HAP-1 (cell line): Measurements from ENCODE around the gene TTLL11.
"Not testable (repeated sequence)": the region's sequence is repeated elsewhere in the genome, so short reads cannot be mapped to it uniquely, and the experiment has no call there.

Experiments
- DNase-seq, 2 experiments: peaks; one replicate each; pipeline ENCODE4 v3.0.0-alpha.2; 2016 to 2020; ENCODE audit warnings: low spot score in 2 of 2
- H3K27me3 ChIP-seq: fragments of 250-450 bp; sonication (Bioruptor Pico); 2 replicates; pipeline ENCODE4 v1.5.1; 2020; ENCODE audit warnings: low read depth, mild to moderate bottlenecking, moderate library complexity
- H3K36me3 ChIP-seq: fragments of 250-450 bp; sonication (Bioruptor Pico); replicated peaks from 2 replicates; pipeline ENCODE4 v1.5.1; 2020; ENCODE audit warnings: mild to moderate bottlenecking
- H3K4me1 ChIP-seq: fragments of 250-450 bp; sonication (Bioruptor Pico); 2 replicates; pipeline ENCODE4 v1.5.1; 2020; ENCODE audit warnings: mild to moderate bottlenecking
- H3K4me3 ChIP-seq: fragments of 250-450 bp; sonication (Bioruptor Pico); 2 replicates; pipeline ENCODE4 v1.5.1; 2020; ENCODE audit warnings: mild to moderate bottlenecking, moderate library complexity
- H3K9me3 ChIP-seq: fragments of 250-450 bp; sonication (Bioruptor Pico); 2 replicates; pipeline ENCODE4 v1.5.1; 2020; ENCODE audit warnings: mild to moderate bottlenecking, moderate library complexity
- in situ Hi-C: fragments of 300-500 bp; cut with MboI; formaldehyde crosslinking; loops from 3 replicates; pipeline ENCODE4 v1.14.3; 2020; ENCODE audit warnings: low sequenced_read_pairs, inconsistent platforms, mixed read lengths

The TTLL11 gene

DNA sequence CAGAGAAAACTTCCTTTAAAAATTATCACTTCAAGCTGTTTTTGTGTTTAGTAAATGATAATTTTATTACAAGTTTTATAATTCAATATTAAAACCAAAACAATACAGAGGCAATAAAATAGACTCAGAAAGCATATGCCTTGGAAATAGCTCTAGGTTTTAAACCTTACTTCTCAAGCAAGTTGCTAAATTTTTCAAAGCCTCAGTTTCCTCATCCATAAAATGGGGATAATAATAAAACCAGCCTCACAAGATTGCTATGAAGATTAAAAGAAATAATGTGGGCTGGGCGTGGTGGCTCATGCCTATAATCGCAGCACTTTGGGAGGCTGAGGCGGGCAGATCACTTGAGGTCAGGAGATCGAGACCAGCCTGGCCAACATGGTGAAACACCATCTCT, 62.8 kb downstream of the TTLL11 start:
- no peak for DNase-seq
- Histone ChIP-seq H3K27me3 (no peaks in the 10 kb centered on the region), H3K4me3 (no peak overlapping the region), H3K36me3 (no peaks in the 10 kb centered on the region), H3K9me3 (no peaks in the 10 kb centered on the region), H3K4me1 (no peaks in the 10 kb centered on the region)
- in situ Hi-C loops = no loop called here

GRCh38 chr9:122029898-122030297, 63.2 kb downstream of the TTLL11 start:
- Histone ChIP-seq H3K27me3 (no peaks in the 10 kb centered on the region), H3K4me1 (no peaks in the 10 kb centered on the region), H3K4me3 (no peak overlapping the region), H3K9me3 (no peaks in the 10 kb centered on the region), H3K36me3 (no peaks in the 10 kb centered on the region)
- in situ Hi-C loops = no loop called here
- no peak for DNase-seq

DNA sequence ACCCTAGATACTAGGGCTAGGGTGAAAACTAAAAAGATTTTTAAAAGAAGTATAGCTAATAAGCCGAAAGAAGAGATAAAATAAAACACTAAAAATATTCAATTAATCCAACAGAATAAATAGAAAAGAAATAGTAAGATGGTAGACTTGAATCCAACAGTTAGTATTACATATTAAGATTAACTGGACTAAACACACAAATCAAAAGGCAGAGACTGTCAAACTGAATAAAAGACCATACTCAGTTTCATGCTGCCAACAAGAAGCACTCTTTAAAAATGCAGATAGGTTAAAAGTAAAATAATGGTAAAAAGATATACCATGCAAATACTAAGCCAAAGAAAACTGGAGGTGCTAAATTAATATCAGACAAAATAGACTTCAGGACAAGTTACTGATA, 65.0 kb downstream of the TTLL11 start:
- H3K4me1 ChIP-seq = no peaks in the 10 kb centered on the region
- no peaks in the 10 kb centered on the region for H3K9me3 ChIP-seq
- no peak for DNase-seq
- no peaks in the 10 kb centered on the region for H3K27me3 ChIP-seq
- in situ Hi-C loops = no loop called here
- no peak overlapping the region for H3K4me3 ChIP-seq
- no peaks in the 10 kb centered on the region for H3K36me3 ChIP-seq

GRCh38 chr9:122020398-122020797, 72.7 kb downstream of the TTLL11 start:
- H3K36me3 ChIP-seq = no peaks in the 10 kb centered on the region
- peak; percentile 25 to 57 for DNase-seq
- no peaks in the 10 kb centered on the region for H3K27me3 ChIP-seq
- H3K4me1 ChIP-seq = peaks cover 10% of the 10 kb centered on the region
- H3K4me3 ChIP-seq = no peak overlapping the region
- H3K9me3 ChIP-seq = no peaks in the 10 kb centered on the region
- in situ Hi-C loops = no loop called here

DNA sequence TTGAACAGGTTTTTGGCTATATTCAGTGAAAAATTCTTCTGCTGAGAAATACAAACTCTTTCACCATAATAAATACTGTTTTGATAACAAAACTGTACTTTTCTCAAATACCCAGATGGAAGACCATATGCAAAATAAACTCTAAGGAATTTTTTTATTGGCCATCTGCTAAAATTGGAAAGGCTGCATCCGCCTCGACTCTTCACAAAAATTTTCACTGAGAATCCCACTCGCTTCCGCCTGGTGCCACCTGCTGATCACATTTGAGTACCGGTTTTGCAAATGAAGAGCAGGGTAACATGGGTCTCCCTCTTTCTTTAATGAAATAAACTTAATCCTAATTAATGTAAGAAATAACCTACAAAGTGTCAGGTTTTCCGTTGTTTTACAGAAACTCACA, 76.4 kb downstream of the TTLL11 start:
- in situ Hi-C loops = no loop called here
- H3K9me3 ChIP-seq = no peaks in the 10 kb centered on the region
- no peaks in the 10 kb centered on the region for H3K36me3 ChIP-seq
- peaks cover 10% of the 10 kb centered on the region for H3K4me1 ChIP-seq
- no peak overlapping the region for H3K4me3 ChIP-seq
- H3K27me3 ChIP-seq = no peaks in the 10 kb centered on the region
- DNase-seq = no peak

DNA sequence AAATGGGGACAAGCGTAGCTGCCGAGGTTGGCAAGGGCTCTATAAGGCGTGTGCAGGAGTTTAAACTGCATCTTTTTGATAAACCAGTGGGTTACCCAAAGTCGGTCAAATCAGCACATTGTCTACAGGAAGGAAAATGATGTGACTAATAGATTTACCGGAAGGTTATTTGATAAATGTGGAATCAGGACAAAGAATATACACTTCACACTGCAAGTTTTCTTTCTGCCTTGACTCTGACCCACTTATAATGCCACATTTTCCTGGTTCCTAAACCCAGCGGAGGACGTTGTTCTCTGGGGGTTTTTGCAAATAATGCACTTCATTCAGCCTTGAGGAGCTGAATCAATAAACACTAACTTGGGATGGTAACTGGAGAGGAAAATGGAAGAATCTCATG, 76.8 kb downstream of the TTLL11 start:
- no peak overlapping the region for H3K4me3 ChIP-seq
- in situ Hi-C loops = no loop called here
- H3K9me3 ChIP-seq = no peaks in the 10 kb centered on the region
- no peak for DNase-seq
- H3K27me3 ChIP-seq = no peaks in the 10 kb centered on the region
- H3K36me3 ChIP-seq = no peaks in the 10 kb centered on the region
- H3K4me1 ChIP-seq = peaks cover 10% of the 10 kb centered on the region

- in situ Hi-C loops = no loop called here
- H3K27me3 ChIP-seq = no peaks in the 10 kb centered on the region
- no peaks in the 10 kb centered on the region for H3K36me3 ChIP-seq
- no peak overlapping the region for H3K4me3 ChIP-seq
- no peaks in the 10 kb centered on the region for H3K9me3 ChIP-seq
- DNase-seq = no peak
- H3K4me1 ChIP-seq = peaks cover 4% of the 10 kb centered on the region
Measured at GRCh38 chr9:122015170-122015821, 77.8 kb downstream of the TTLL11 start.

DNA sequence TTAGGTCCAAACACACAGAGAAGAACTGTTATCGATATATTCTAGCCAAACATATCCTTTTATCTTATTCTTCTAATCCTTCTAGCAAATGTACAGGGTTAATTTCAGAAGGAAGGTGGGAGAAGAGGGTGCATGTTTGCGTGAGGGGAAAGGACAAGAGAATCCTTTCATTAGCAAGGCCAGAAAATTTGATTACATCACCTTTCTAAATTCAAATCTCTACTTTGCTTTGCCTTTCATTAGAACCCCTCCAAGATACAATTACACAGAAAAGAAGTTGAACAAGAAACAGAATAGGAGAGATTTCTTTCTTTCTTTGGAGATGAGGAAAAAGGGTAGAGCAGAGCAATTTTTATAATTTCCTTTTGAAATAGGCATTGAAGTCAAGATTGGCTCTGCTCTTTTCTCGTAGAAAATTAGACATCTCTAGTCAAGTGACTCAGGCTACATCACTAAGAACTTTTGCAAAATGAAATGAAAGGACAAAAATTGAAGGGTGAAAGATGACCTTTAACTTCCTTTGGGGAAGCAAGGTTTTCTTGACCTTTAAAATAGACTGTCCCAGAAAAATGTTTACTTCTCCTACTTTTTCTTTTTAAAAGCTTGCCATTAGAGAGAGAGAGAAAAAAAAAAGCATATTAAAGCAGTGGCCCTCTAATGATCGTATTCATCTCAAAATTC, 81.2 kb downstream of the TTLL11 start:
- no peak for DNase-seq
- Histone ChIP-seq H3K27me3 (no peaks in the 10 kb centered on the region), H3K4me1 (no peaks in the 10 kb centered on the region; the same call in 1 of the 2 replicates), H3K4me3 (no peak overlapping the region), H3K9me3 (no peaks in the 10 kb centered on the region), H3K36me3 (no peaks in the 10 kb centered on the region)
- in situ Hi-C loops = no loop called here

DNA sequence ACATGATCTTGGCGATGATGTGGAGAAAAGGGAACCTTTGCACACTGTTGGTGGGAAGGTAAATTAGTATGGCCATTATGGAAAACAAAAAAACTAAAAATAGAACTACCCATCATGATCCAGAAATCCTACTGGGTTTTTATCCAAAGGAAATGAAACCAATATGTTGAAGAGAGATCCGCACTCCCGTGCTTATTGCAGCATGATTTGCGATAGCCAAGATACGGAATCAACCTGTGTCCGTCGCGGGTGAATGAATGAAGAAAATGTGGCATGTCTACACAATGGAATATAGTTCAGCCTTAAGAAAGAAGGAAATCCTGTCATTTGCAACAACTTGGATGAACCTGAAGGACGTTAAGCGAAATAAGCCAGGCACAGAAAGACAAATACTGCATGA, 84.5 kb downstream of the TTLL11 start:
- no peaks in the 10 kb centered on the region for H3K36me3 ChIP-seq
- H3K4me3 ChIP-seq = no peak overlapping the region
- no peaks in the 10 kb centered on the region; the same call in 1 of the 2 replicates for H3K4me1 ChIP-seq
- no peak for DNase-seq
- H3K9me3 ChIP-seq = no peaks in the 10 kb centered on the region
- no peaks in the 10 kb centered on the region for H3K27me3 ChIP-seq
- in situ Hi-C loops = no loop called here

DNA sequence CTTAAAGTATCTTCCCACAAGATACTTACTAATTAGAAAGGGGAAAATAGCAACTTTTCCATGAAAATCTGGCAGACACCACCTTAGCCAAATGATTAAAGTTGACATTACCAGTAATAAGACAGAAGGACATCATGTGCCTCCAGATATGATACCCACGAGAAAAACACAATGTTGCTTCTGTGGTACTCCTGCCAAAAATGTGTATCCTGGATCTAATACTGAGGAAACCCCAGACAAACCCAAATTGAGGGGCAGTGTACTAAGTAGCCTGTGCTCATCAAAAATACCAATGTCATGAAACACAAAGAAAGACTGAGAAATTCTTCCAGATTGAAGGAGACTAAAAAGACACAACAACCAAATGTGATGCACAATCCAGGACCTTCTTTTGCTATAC, 85.3 kb downstream of the TTLL11 start:
- no peak for DNase-seq
- Histone ChIP-seq H3K36me3 (no peaks in the 10 kb centered on the region), H3K27me3 (no peaks in the 10 kb centered on the region), H3K9me3 (no peaks in the 10 kb centered on the region), H3K4me1 (no peaks in the 10 kb centered on the region; the same call in 1 of the 2 replicates), H3K4me3 (no peak overlapping the region)
- in situ Hi-C loops = no loop called here

- Histone ChIP-seq H3K9me3 (no peaks in the 10 kb centered on the region), H3K4me3 (no peak overlapping the region), H3K4me1 (peaks cover 5% of the 10 kb centered on the region), H3K27me3 (no peaks in the 10 kb centered on the region), H3K36me3 (no peaks in the 10 kb centered on the region)
- in situ Hi-C loops = no loop called here
- peak in 1 of 2 experiments; percentile 48 for DNase-seq
Measured at GRCh38 chr9:122005597-122005996, 87.5 kb downstream of the TTLL11 start.

GRCh38 chr9:122004589-122004988, 88.5 kb downstream of the TTLL11 start:
- Histone ChIP-seq H3K27me3 (no peaks in the 10 kb centered on the region), H3K4me3 (no peak overlapping the region), H3K36me3 (no peaks in the 10 kb centered on the region), H3K9me3 (no peaks in the 10 kb centered on the region), H3K4me1 (peaks cover 7% of the 10 kb centered on the region)
- DNase-seq = no peak
- in situ Hi-C loops = no loop called here

- H3K4me1 ChIP-seq = peaks cover 7% of the 10 kb centered on the region
- H3K4me3 ChIP-seq = no peak overlapping the region
- in situ Hi-C loops = no loop called here
- no peaks in the 10 kb centered on the region for H3K27me3 ChIP-seq
- H3K9me3 ChIP-seq = no peaks in the 10 kb centered on the region
- H3K36me3 ChIP-seq = no peaks in the 10 kb centered on the region
- no peak for DNase-seq
Measured at GRCh38 chr9:122001491-122002201, 91.5 kb downstream of the TTLL11 start.

DNA sequence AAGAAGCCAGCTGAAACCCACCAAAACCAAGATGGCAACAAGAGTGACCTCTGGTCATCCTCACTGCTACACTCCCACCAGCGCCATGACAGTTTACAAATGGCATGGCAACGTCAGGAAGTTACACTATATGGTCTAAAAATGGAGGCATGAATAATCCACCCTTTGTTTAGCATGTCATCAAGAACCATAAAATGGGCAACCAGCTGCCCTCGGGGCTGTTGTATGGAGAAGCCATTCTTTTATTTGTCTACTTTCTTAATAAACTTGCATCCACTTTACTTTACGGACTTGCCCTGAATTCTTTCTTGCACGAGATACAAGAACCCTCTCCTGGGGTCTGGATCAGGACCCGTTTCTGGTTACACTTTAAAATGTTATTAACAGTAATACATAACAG, 92.6 kb downstream of the TTLL11 start:
- H3K27me3 ChIP-seq, H3K36me3 ChIP-seq, in situ Hi-C loops, H3K4me3 ChIP-seq, H3K4me1 ChIP-seq, H3K9me3 ChIP-seq: not testable (repeated sequence)
- DNase-seq = peak; percentile 74 to 76
